ENCODE measurements around the gene CGNL1. TPM values are rescaled to one million over a fixed set of nuclear protein-coding genes. Genes with fewer than 3 reads are reported as not detected.

Gene CGNL1
- polyA plus RNA-seq, 1 experiment: 0.06 TPM

DNA sequence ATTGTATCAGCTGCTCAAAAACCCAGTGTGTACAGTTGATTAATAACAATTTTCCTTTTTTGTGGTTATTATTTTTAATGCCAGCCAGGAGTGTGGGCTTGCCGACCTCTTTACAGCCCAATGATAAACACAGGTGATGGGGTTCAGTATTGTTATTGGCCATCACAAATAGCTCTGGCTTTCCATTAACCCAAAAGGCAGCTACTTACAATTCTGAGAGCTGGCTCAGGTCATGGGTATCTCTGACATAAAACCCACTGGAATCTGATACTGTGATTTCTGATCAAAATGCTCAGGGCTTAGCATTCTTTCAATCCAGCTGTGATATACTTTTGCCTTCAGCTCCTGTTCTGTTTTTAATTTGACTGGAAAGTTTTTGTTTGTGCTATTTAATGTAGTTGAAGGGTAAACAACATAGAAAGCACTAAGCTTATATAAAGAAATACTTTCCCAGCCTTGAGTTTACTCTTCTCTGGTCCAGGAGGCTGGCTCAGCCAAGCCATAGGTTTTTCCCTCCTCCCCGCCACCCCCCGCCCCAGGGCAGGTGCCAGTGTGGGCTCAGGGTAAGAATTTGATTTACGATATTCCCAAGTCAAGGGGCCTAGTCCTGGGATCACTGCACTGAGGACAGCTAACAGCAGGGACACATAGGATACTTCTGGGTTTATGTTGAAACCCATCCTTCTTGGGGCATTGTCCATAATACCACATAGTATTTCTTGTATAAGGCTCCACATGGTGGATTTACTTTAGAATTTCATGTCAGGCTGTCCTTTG, 161.4 kb downstream of the CGNL1 start:
- CTCF ChIA-PET: interaction anchor here (0.7 to 2.4 kb wide), 5 partner anchors 9 to 197 kb away, joined by 3 to 18 read pairs (median 4); no protein-coding TSS in a partner anchor
- Histone ChIP-seq H3K4me3 (ENCODE audit: low read depth, low read length) (no peak overlapping the region), H3K27me3 (ENCODE audit: control insufficient read depth, insufficient read depth, low read length) (no peaks in the 10 kb centered on the region; the same call in 1 of the 2 replicates), H3K36me3 (ENCODE audit: control insufficient read depth, insufficient read depth, low read length) (no peaks in the 10 kb centered on the region)
- DNase-seq (ENCODE audit: low read depth): no peak
- TF ChIP-seq, protein P1, sequence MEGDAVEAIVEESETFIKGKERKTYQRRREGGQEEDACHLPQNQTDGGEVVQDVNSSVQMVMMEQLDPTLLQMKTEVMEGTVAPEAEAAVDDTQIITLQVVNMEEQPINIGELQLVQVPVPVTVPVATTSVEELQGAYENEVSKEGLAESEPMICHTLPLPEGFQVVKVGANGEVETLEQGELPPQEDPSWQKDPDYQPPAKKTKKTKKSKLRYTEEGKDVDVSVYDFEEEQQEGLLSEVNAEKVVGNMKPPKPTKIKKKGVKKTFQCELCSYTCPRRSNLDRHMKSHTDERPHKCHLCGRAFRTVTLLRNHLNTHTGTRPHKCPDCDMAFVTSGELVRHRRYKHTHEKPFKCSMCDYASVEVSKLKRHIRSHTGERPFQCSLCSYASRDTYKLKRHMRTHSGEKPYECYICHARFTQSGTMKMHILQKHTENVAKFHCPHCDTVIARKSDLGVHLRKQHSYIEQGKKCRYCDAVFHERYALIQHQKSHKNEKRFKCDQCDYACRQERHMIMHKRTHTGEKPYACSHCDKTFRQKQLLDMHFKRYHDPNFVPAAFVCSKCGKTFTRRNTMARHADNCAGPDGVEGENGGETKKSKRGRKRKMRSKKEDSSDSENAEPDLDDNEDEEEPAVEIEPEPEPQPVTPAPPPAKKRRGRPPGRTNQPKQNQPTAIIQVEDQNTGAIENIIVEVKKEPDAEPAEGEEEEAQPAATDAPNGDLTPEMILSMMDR (IDR thresholded peaks at IDR 0.05; ENCODE audit: insufficient read depth, low read depth, low read length): no peak
- POLR2A ChIA-PET: no interaction called here

DNA sequence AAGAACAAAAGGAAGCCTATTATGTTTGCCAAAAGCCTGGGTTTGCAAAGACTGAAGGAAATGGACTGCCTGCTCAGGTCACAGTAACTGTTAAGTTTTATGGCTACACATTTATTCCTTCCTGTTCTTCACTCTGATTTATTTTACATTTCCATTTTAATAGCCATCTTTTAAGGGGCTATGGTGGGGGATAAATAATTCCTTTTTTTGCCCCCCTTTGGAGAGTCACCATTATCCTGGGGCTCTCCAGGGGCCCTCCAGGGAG, 161.9 kb downstream of the CGNL1 start:
- H3K36me3 ChIP-seq (ENCODE audit: control insufficient read depth, insufficient read depth, low read length): no peaks in the 10 kb centered on the region
- ChIA-PET POLR2A (no interaction called here), CTCF (interaction anchor here (1.3 to 2.4 kb wide), 4 partner anchors 10 to 197 kb away, joined by 5 to 18 read pairs (median 10); no protein-coding TSS in a partner anchor)
- DNase-seq (ENCODE audit: low read depth): no peak
- no peaks in the 10 kb centered on the region; the same call in 1 of the 2 replicates for H3K27me3 ChIP-seq (ENCODE audit: control insufficient read depth, insufficient read depth, low read length)
- no peak overlapping the region for H3K4me3 ChIP-seq (ENCODE audit: low read depth, low read length)
- TF ChIP-seq, protein P1 (IDR thresholded peaks at IDR 0.05; ENCODE audit: insufficient read depth, low read depth, low read length): no peak

DNA sequence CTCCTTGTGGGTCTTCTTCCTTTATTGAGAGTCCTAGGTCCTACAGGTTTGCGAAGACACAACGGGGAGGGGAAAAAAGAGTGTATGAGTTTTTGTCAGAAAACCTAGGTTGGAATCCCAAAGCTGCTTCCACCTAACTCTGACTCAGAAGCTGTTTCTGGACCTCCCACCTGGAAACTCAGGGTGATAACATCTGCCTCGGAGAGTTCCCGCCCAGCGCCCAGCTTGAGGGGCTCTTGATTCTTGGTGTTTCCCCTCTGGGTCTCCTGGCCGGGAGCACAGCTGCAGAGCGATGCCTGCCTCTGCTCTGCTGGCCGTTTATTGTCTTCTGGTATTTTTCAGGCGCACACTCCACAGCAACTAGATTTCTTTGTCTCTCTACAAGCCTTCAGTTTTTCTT, 162.5 kb downstream of the CGNL1 start:
- Histone ChIP-seq H3K36me3 (ENCODE audit: control insufficient read depth, insufficient read depth, low read length) (no peaks in the 10 kb centered on the region), H3K27me3 (ENCODE audit: control insufficient read depth, insufficient read depth, low read length) (no peaks in the 10 kb centered on the region; the same call in 1 of the 2 replicates), H3K4me3 (ENCODE audit: low read depth, low read length) (no peak overlapping the region)
- TF ChIP-seq, protein P1 (IDR thresholded peaks at IDR 0.05; ENCODE audit: insufficient read depth, low read depth, low read length): no peak
- ChIA-PET POLR2A (no interaction called here), CTCF (interaction anchor here (1.0 to 1.9 kb wide), 4 partner anchors 11 to 198 kb away, joined by 3 to 8 read pairs (median 6); no protein-coding TSS in a partner anchor)
- no peak for DNase-seq (ENCODE audit: low read depth)

DNA sequence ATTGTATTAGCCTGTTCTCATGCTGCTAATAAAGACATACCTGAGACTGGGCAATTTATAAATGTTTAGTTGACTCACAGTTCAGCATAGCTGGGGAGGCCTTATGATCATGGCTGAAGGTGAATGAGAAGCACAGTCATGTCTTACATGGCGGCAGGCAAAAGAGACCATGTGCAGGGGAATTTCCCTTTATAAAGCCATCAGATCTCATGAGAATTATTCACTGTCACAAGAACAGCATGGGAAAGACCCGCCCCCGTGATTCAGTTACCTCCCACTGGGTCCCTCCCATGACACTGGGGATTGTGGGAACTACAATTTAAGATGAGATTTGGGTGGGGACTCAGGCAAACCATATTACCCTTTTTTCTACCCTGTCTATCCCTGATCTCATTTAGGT, 163.9 kb downstream of the CGNL1 start:
- no peaks in the 10 kb centered on the region for H3K36me3 ChIP-seq (ENCODE audit: control insufficient read depth, insufficient read depth, low read length)
- H3K27me3 ChIP-seq (ENCODE audit: control insufficient read depth, insufficient read depth, low read length): no peaks in the 10 kb centered on the region; the same call in none of the 2 replicates
- CTCF ChIA-PET: interaction anchor here (0.7 to 2.8 kb wide), 5 partner anchors 12 to 233 kb away, joined by 3 to 33 read pairs (median 4); no protein-coding TSS in a partner anchor
- DNase-seq (ENCODE audit: low read depth): no peak
- TF ChIP-seq, protein P1 (IDR thresholded peaks at IDR 0.05; ENCODE audit: insufficient read depth, low read depth, low read length): no peak
- H3K4me3 ChIP-seq (ENCODE audit: low read depth, low read length): no peak overlapping the region
- POLR2A ChIA-PET: no interaction called here

DNA sequence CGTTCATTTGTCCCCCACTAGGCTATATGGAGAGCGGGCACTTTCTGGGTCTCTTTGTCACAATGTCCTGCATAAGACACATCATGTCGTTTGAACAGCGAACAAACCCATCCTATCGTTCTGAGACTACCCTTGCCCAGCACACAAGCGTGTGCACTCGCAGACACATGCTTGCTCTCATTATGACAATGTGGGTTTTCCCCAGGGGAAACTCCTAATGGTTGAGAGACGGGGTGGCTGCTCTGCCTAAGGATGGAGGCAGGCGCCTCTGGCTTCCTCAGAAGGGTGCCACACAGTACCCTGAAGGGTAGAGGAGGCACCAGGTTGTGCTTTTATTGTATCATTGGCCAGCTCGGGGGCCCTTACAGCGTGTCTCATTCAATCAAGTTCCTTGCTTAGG, 164.4 kb downstream of the CGNL1 start:
- no peak for DNase-seq (ENCODE audit: low read depth)
- TF ChIP-seq, protein P1 (IDR thresholded peaks at IDR 0.05; ENCODE audit: insufficient read depth, low read depth, low read length): no peak
- H3K36me3 ChIP-seq (ENCODE audit: control insufficient read depth, insufficient read depth, low read length): no peaks in the 10 kb centered on the region
- H3K27me3 ChIP-seq (ENCODE audit: control insufficient read depth, insufficient read depth, low read length): no peaks in the 10 kb centered on the region; the same call in none of the 2 replicates
- CTCF ChIA-PET: interaction anchor here (0.6 to 2.8 kb wide), 6 partner anchors 11 to 234 kb away, joined by 3 to 33 read pairs (median 3); no protein-coding TSS in a partner anchor
- H3K4me3 ChIP-seq (ENCODE audit: low read depth, low read length): no peak overlapping the region
- POLR2A ChIA-PET: no interaction called here

Measured in BJ (cell line).